Keratinocyte (primary cell): ENCODE measurements around the gene UBE2E1. TPM values are rescaled to one million over a fixed set of nuclear protein-coding genes. Genes with fewer than 3 reads are reported as not detected.

Experiments used
- DNase-seq: peaks from one replicate; pipeline ENCODE4 v3.0.0-alpha.2; 2011; ENCODE audit warnings: low read depth, missing footprints, low spot score
- FAIRE-seq: peaks from 2 replicates; lab custom pipeline; 2011; peaks lifted over from hg19 to GRCh38; lab: Jason Lieb, UNC
- H2AFZ ChIP-seq: 2 replicates; pipeline ENCODE4 v1.6.0; 2012; ENCODE audit warnings: low read length, control low read depth, inconsistent platforms; ENCODE audit not compliant: control insufficient read depth
- H3K27ac ChIP-seq: 2 replicates; pipeline ENCODE4 v1.5.1; 2011; ENCODE audit warnings: low read length; ENCODE audit not compliant: control insufficient read depth, insufficient read depth
- H3K27me3 ChIP-seq: 3 replicates; pipeline ENCODE4 v1.6.0; 2011; ENCODE audit warnings: low read length; ENCODE audit not compliant: control insufficient read depth, insufficient read depth; ENCODE audit errors: extremely low read depth
- H3K36me3 ChIP-seq, 2 experiments: 2 replicates in 1 of 2; 3 replicates in 1 of 2; pipeline ENCODE4 v1.5.1; 2011; ENCODE audit warnings: low read length in 2 of 2, mild to moderate bottlenecking in 1 of 2; ENCODE audit not compliant: control insufficient read depth in 2 of 2, insufficient read depth in 2 of 2; ENCODE audit errors: extremely low read depth in 1 of 2
- H3K4me1 ChIP-seq: 3 replicates; pipeline ENCODE4 v1.5.1; 2011; ENCODE audit warnings: low read length; ENCODE audit not compliant: control insufficient read depth, insufficient read depth; ENCODE audit errors: extremely low read depth
- H3K4me2 ChIP-seq: 3 replicates; pipeline ENCODE4 v1.6.0; 2011; ENCODE audit warnings: low read depth, low read length; ENCODE audit not compliant: control insufficient read depth, insufficient read depth; ENCODE audit errors: extremely low read depth
- H3K4me3 ChIP-seq, 3 experiments: fragments of 200-600 bp in 1 of 3; sonication (generic) in 1 of 3; 2 replicates in 2 of 3; 3 replicates in 1 of 3; pipeline ENCODE4 v1.5.1; 2011 to 2016; ENCODE audit warnings: low read length in 3 of 3, mild to moderate bottlenecking in 3 of 3, control low read depth in 2 of 3, inconsistent platforms in 1 of 3, low read depth in 1 of 3, mixed read lengths in 1 of 3, mixed run types in 1 of 3, moderate library complexity in 1 of 3; ENCODE audit not compliant: control insufficient read depth in 2 of 3, insufficient read depth in 2 of 3; ENCODE audit errors: extremely low read depth in 1 of 3
- H3K79me2 ChIP-seq: 2 replicates; pipeline ENCODE4 v1.6.0; 2012; ENCODE audit warnings: low read length; ENCODE audit not compliant: control insufficient read depth, insufficient read depth
- H3K9ac ChIP-seq: 3 replicates; pipeline ENCODE4 v1.6.0; 2011; ENCODE audit warnings: low read length; ENCODE audit not compliant: control insufficient read depth, insufficient read depth; ENCODE audit errors: extremely low read depth
- H3K9me1 ChIP-seq: 3 replicates; pipeline ENCODE4 v1.6.0; 2011; ENCODE audit warnings: low read length; ENCODE audit not compliant: control insufficient read depth, insufficient read depth; ENCODE audit errors: extremely low read depth
- H3K9me3 ChIP-seq: 2 replicates; pipeline ENCODE4 v1.5.1; 2012; ENCODE audit warnings: low read depth, low read length; ENCODE audit not compliant: control insufficient read depth
- H4K20me1 ChIP-seq: 3 replicates; pipeline ENCODE4 v1.6.0; 2011; ENCODE audit warnings: low read length; ENCODE audit not compliant: control insufficient read depth, insufficient read depth; ENCODE audit errors: extremely low read depth
- EZH2 ChIP-seq: IDR thresholded peaks from one replicate; pipeline ENCODE4 v1.6.1; 2012; ENCODE audit warnings: inconsistent platforms, mild to moderate bottlenecking, low read length, moderate library complexity
- dilution Hi-C: fragments of 300-500 bp; cut with MboI; formaldehyde crosslinking; loops from one replicate; pipeline ENCODE4 v1.7.0; 2020; ENCODE audit warnings: low sequenced_read_pairs; ENCODE audit not compliant: extremely low pct_ligation_motif_present
- polyA plus RNA-seq, 5 experiments: library from polyadenylated mRNA; depleted of rRNA in 3 of 5; stranded (reverse) in 3 of 5; stranded (forward) in 1 of 5; unstranded in 1 of 5; fragments of >200 nt; gene quantifications; 1 replicate in 1 of 5; 2 replicates in 3 of 5; 3 replicates in 1 of 5; pipeline versions ENCODE4 v1.2.1 to v1.2.3, GENCODE V29; 2011 to 2012; ENCODE audit warnings: missing spikeins in 2 of 5, low read depth in 1 of 5, low replicate concordance in 1 of 5
- TF ChIP-seq, protein P1 (sequence below), 3 experiments: IDR thresholded peaks in 1 of 3; conservative IDR thresholded peaks in 1 of 3; optimal IDR thresholded peaks in 1 of 3; 2 replicates in 2 of 3; 3 replicates in 1 of 3; pipeline versions ENCODE3 to v1.5.1; 2011; ENCODE audit warnings: low read length in 3 of 3, mild to moderate bottlenecking in 3 of 3, moderate library complexity in 2 of 3, control low read depth in 1 of 3, inconsistent platforms in 1 of 3; ENCODE audit not compliant: insufficient read depth in 2 of 3; ENCODE audit errors: extremely low read depth in 1 of 3

Gene UBE2E1
- polyA plus RNA-seq, 1 donor (not counting 4 experiments of a cell fraction or from before 2014, with no cell fraction given): 205 TPM

DNA sequence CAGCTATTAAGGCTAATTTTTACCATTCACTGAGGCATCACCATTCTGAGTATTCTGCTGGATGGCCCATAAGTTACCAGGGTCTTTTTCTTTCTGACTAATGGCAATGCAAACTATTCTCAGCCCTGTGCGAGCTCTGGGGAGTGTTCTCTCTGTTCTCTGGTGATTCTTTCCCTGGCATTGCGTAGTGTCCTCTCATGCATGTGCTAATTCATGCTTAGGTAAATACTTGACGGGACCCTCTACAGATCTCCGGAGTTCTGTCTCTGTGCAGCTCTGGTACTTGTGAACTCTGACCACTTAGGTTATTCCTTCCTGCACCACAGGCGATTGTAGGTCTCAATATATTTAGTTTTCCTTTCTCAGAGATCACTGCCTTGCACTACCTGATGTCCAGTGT, 34.8 kb downstream of the UBE2E1 start:
- no peak for TF ChIP-seq EZH2
- TF ChIP-seq, protein P1, sequence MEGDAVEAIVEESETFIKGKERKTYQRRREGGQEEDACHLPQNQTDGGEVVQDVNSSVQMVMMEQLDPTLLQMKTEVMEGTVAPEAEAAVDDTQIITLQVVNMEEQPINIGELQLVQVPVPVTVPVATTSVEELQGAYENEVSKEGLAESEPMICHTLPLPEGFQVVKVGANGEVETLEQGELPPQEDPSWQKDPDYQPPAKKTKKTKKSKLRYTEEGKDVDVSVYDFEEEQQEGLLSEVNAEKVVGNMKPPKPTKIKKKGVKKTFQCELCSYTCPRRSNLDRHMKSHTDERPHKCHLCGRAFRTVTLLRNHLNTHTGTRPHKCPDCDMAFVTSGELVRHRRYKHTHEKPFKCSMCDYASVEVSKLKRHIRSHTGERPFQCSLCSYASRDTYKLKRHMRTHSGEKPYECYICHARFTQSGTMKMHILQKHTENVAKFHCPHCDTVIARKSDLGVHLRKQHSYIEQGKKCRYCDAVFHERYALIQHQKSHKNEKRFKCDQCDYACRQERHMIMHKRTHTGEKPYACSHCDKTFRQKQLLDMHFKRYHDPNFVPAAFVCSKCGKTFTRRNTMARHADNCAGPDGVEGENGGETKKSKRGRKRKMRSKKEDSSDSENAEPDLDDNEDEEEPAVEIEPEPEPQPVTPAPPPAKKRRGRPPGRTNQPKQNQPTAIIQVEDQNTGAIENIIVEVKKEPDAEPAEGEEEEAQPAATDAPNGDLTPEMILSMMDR (optimal IDR thresholded peaks at IDR 0.05 in 1 of 3, IDR thresholded peaks at IDR 0.05 in 1 of 3, conservative IDR thresholded peaks at IDR 0.05 in 1 of 3; ENCODE audit: extremely low read depth in 1 of 3, insufficient read depth in 2 of 3, low read length in 3 of 3): no peak
- Histone ChIP-seq H3K36me3 (no peaks in the 10 kb centered on the region), H3K4me3 (no peak overlapping the region), H3K4me2 (no peak overlapping the region), H3K9ac (no peak overlapping the region), H3K4me1 (no peaks in the 10 kb centered on the region), H3K79me2 (peaks cover 63% of the 10 kb centered on the region), H3K9me1 (no peaks in the 10 kb centered on the region), H3K27ac (no peak overlapping the region), H3K27me3 (no peaks in the 10 kb centered on the region), H4K20me1 (no peaks in the 10 kb centered on the region), H3K9me3 (no peaks in the 10 kb centered on the region), H2AFZ (no peak overlapping the region)
- FAIRE-seq: peak; percentile 29
- DNase-seq: no peak
- dilution Hi-C loops: no loop called here

DNA sequence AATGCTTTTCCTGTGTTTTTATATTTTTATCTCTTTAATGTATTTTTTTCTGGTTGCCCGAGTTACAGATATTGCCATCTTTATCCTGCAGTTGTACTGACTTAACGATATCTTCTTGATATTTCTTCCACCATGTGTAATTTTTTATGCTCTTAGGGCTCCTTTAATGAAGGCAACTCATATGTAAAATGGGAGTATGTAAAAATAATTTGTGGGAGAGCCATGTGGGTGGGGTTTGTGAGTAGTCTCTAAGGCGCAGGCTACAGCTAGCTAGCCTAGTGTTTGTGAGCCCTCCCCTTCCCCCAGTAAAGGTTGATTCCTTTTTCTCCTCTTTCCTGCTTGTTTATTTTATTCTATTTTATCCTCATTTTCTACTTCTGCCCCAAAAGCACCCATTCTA, 38.1 kb downstream of the UBE2E1 start:
- dilution Hi-C loops: no loop called here
- Histone ChIP-seq H3K9me3 (no peaks in the 10 kb centered on the region), H3K9me1 (no peaks in the 10 kb centered on the region), H3K79me2 (peaks cover 60% of the 10 kb centered on the region), H3K4me1 (no peaks in the 10 kb centered on the region), H3K27ac (no peak overlapping the region), H3K27me3 (no peaks in the 10 kb centered on the region), H3K4me2 (no peak overlapping the region), H3K4me3 (no peak overlapping the region), H4K20me1 (no peaks in the 10 kb centered on the region), H3K36me3 (no peaks in the 10 kb centered on the region), H2AFZ (no peak overlapping the region), H3K9ac (no peak overlapping the region)
- no peak for TF ChIP-seq EZH2
- TF ChIP-seq, protein P1 (optimal IDR thresholded peaks at IDR 0.05 in 1 of 3, IDR thresholded peaks at IDR 0.05 in 1 of 3, conservative IDR thresholded peaks at IDR 0.05 in 1 of 3; ENCODE audit: extremely low read depth in 1 of 3, insufficient read depth in 2 of 3, low read length in 3 of 3): no peak
- DNase-seq (no peak), FAIRE-seq (no peak)
